IMR-90 (cell line): ENCODE results near the gene CLDN14. TPM values are rescaled to one million over a fixed set of nuclear protein-coding genes. Genes with fewer than 3 reads are reported as not detected.

Source experiments
- ATAC-seq: fragments of 200-7000 bp; cut with Tn5 transposase; 2 replicates; pipeline ENCODE4 v1.9.1; 2020; ENCODE audit warnings: low read depth, mild to moderate bottlenecking, moderate library complexity
- BruUV-seq: library from RNA; stranded (reverse); fragments of 400-500 nt; replicated peaks from 2 replicates; lab custom pipeline; 2021; lab: Mats Ljungman, UMichigan
- CTCF ChIA-PET: fragments of 300-600 bp; formaldehyde crosslinking; extraction: SDS; loops from one replicate; lab custom pipeline; 2021; ENCODE audit warnings: antibody characterized with exemption; lab: Yijun Ruan, JAX
- POLR2A ChIA-PET: fragments of 300-600 bp; sonication (Branson Sonifier 250); formaldehyde crosslinking; loops from one replicate; lab custom pipeline; 2022; ENCODE audit warnings: antibody characterized with exemption; ENCODE audit not compliant: unreplicated experiment; lab: Charles Lee
- DNase-seq: peaks from one replicate; pipeline ENCODE4 v3.0.0; 2013
- H2AFZ ChIP-seq: replicated peaks from 2 replicates; pipeline ENCODE3; 2013; ENCODE audit warnings: low read length, mild to moderate bottlenecking; ENCODE audit not compliant: poor library complexity
- H2AK5ac ChIP-seq: 2 replicates; pipeline ENCODE4 v1.6.1; 2013; ENCODE audit warnings: low read depth, low read length, inconsistent platforms
- H2AK9ac ChIP-seq: replicated peaks from 2 replicates; pipeline ENCODE3; 2013; ENCODE audit warnings: mild to moderate bottlenecking, low read depth, low read length, moderate library complexity; ENCODE audit not compliant: poor library complexity
- H2BK120ac ChIP-seq: 2 replicates; pipeline ENCODE4 v1.6.1; 2013; ENCODE audit warnings: low read depth, low read length, inconsistent platforms
- H2BK15ac ChIP-seq: 3 replicates; pipeline ENCODE4 v1.6.1; 2013; ENCODE audit warnings: low read depth, low read length, inconsistent platforms
- H2BK20ac ChIP-seq: 2 replicates; pipeline ENCODE4 v1.6.1; 2013; ENCODE audit warnings: low read depth, mild to moderate bottlenecking, inconsistent platforms, low read length, moderate library complexity
- H2BK5ac ChIP-seq: 2 replicates; pipeline ENCODE4 v1.6.1; 2013; ENCODE audit warnings: mild to moderate bottlenecking, low read depth, low read length, inconsistent platforms; ENCODE audit not compliant: poor library complexity, severe bottlenecking
- H3K14ac ChIP-seq: replicated peaks from 2 replicates; pipeline ENCODE4 v1.6.1; 2013; ENCODE audit warnings: low read depth, low read length, inconsistent platforms
- H3K18ac ChIP-seq: 2 replicates; pipeline ENCODE4 v1.6.1; 2013; ENCODE audit warnings: low read depth, low read length, control low read depth
- H3K23ac ChIP-seq: 2 replicates; pipeline ENCODE4 v1.6.1; 2013; ENCODE audit warnings: low read depth, low read length, inconsistent platforms
- H3K27ac ChIP-seq: 2 replicates; pipeline ENCODE4 v1.5.1; 2013; ENCODE audit warnings: mild to moderate bottlenecking, control low read depth, low read length; ENCODE audit not compliant: insufficient read depth
- H3K27me3 ChIP-seq: 2 replicates; pipeline ENCODE4 v1.6.1; 2013; ENCODE audit warnings: low read length; ENCODE audit not compliant: control insufficient read depth, insufficient read depth
- H3K36me3 ChIP-seq: 2 replicates; pipeline ENCODE4 v1.6.1; 2013; ENCODE audit warnings: low read length, mixed read lengths; ENCODE audit not compliant: control insufficient read depth, insufficient read depth
- H3K4ac ChIP-seq: 2 replicates; pipeline ENCODE4 v1.6.1; 2013; ENCODE audit warnings: low read depth, low read length, inconsistent platforms
- H3K4me1 ChIP-seq: 2 replicates; pipeline ENCODE4 v1.6.1; 2013; ENCODE audit warnings: low read length, mixed read lengths; ENCODE audit not compliant: control insufficient read depth, insufficient read depth
- H3K4me2 ChIP-seq: 2 replicates; pipeline ENCODE4 v1.6.1; 2013; ENCODE audit warnings: low read depth, mild to moderate bottlenecking, control low read depth, low read length, moderate library complexity
- H3K4me3 ChIP-seq: 2 replicates; pipeline ENCODE4 v1.5.1; 2013; ENCODE audit warnings: low read depth, mild to moderate bottlenecking, control low read depth, low read length, moderate library complexity; ENCODE audit not compliant: insufficient read depth
- H3K56ac ChIP-seq: 2 replicates; pipeline ENCODE4 v1.6.1; 2013; ENCODE audit warnings: low read length, inconsistent platforms; ENCODE audit not compliant: insufficient read depth; ENCODE audit errors: extremely low read depth
- H3K79me1 ChIP-seq, 2 experiments: 2 replicates each; pipeline ENCODE4 v1.6.1; 2013; ENCODE audit warnings: low read length in 2 of 2, inconsistent platforms in 1 of 2, low read depth in 1 of 2
- H3K9ac ChIP-seq: 2 replicates; pipeline ENCODE4 v1.6.1; 2013; ENCODE audit warnings: low read depth, low read length, control low read depth
- H3K9me1 ChIP-seq: 2 replicates; pipeline ENCODE4 v1.6.1; 2013; ENCODE audit warnings: low read length, inconsistent platforms; ENCODE audit not compliant: insufficient read depth
- H3K9me3 ChIP-seq: 2 replicates; pipeline ENCODE4 v1.6.1; 2013; ENCODE audit warnings: low read length; ENCODE audit not compliant: control insufficient read depth, insufficient read depth
- H4K20me1 ChIP-seq: 2 replicates; pipeline ENCODE4 v1.6.1; 2013; ENCODE audit warnings: low read length, inconsistent platforms; ENCODE audit not compliant: insufficient read depth
- H4K5ac ChIP-seq: 2 replicates; pipeline ENCODE4 v1.6.1; 2013; ENCODE audit warnings: mild to moderate bottlenecking, low read depth, low read length, control low read depth
- H4K8ac ChIP-seq, 2 experiments: 2 replicates each; pipeline ENCODE4 v1.6.1; 2013; ENCODE audit warnings: low read depth in 2 of 2, low read length in 2 of 2, control low read depth in 1 of 2, inconsistent platforms in 1 of 2
- H4K91ac ChIP-seq: 2 replicates; pipeline ENCODE4 v1.6.1; 2013; ENCODE audit warnings: low read depth, low read length, inconsistent platforms; ENCODE audit not compliant: insufficient read depth
- CHD1 ChIP-seq: IDR thresholded peaks from 2 replicates; pipeline ENCODE4 v1.6.1; 2012; ENCODE audit warnings: low read depth, low read length, improper control_type of control experiment
- ELK1 ChIP-seq: fragments of 150-350 bp; IDR thresholded peaks from 2 replicates; pipeline ENCODE4 v1.6.1; 2016; ENCODE audit warnings: low read depth, mild to moderate bottlenecking, low read length, moderate library complexity, borderline replicate concordance
- POLR2A ChIP-seq: IDR thresholded peaks from 2 replicates; pipeline ENCODE4 v1.6.1; 2012; ENCODE audit warnings: mild to moderate bottlenecking, low read depth, low read length
- RAD21 ChIP-seq: IDR thresholded peaks from 2 replicates; pipeline ENCODE4 v1.6.1; 2012; ENCODE audit warnings: low read length, improper control_type of control experiment
- SMC3 ChIP-seq: fragments of 150-350 bp; IDR thresholded peaks from 2 replicates; pipeline ENCODE4 v1.6.1; 2016; ENCODE audit warnings: low read depth, mild to moderate bottlenecking, antibody characterized with exemption, low read length, moderate library complexity
- USF2 ChIP-seq: fragments of 150-350 bp; IDR thresholded peaks from 2 replicates; pipeline ENCODE4 v1.6.1; 2017; ENCODE audit warnings: mild to moderate bottlenecking, antibody characterized with exemption, low read length, low read depth
- WGBS, 2 experiments: methylation state at CpG; one replicate each; pipeline versions ENCODE4 v1.1.5 to v1.1.7; 2013; ENCODE audit warnings: missing lambda C conversion rate in 2 of 2; ENCODE audit not compliant: insufficient read length in 1 of 2; ENCODE audit errors: extremely low coverage in 2 of 2; 5-methylcytosine and 5-hydroxymethylcytosine counted together
- dilution Hi-C: fragments of 300-500 bp; cut with HindIII; formaldehyde crosslinking; loops from one replicate; pipeline ENCODE4 v1.14.3; 2018; ENCODE audit warnings: low sequenced_read_pairs; ENCODE audit not compliant: unreplicated experiment
- in situ Hi-C: fragments of 300-500 bp; cut with MboI; formaldehyde crosslinking; loops from 3 replicates; pipeline ENCODE4 v1.14.3; 2019; ENCODE audit warnings: low sequenced_read_pairs, inconsistent platforms, mixed read lengths
- intact Hi-C: fragments of 100-400 bp; cut with micrococcal nuclease; formaldehyde crosslinking; loops from 2 replicates; pipeline ENCODE4 v1.10.0; 2022
- polyA plus RNA-seq, 3 experiments: library from polyadenylated mRNA; depleted of rRNA; stranded (reverse); fragments of >200 nt; gene quantifications; 2 replicates each; pipeline ENCODE4 v1.2.3, GENCODE V29; 2012; ENCODE audit warnings: low replicate concordance in 1 of 3
- total RNA-seq: library from RNA; depleted of rRNA; stranded (reverse); fragments of >200 nt; gene quantifications from 2 replicates; pipeline ENCODE4 v1.2.3, GENCODE V29; 2012

The CLDN14 gene
- total and polyA plus RNA-seq, 2 of the 4 experiments (the other 2 are of a cell fraction), result not detected

- DNase-seq (no peak), ATAC-seq (no peak)
- no peak overlapping the region for H4K8ac ChIP-seq
- no peaks in the 10 kb centered on the region for H3K9me3 ChIP-seq
- in situ Hi-C loops, result no loop called here
- peaks cover 2% of the 10 kb centered on the region; the same call in 1 of the 2 replicates for H3K27me3 ChIP-seq
- no peak overlapping the region for H2AK5ac ChIP-seq
- no peak overlapping the region for H2BK120ac ChIP-seq
- H3K4me2 ChIP-seq, result no peak overlapping the region
- no peak overlapping the region for H3K14ac ChIP-seq
- H3K23ac ChIP-seq, result no peak overlapping the region
- POLR2A ChIA-PET, result no interaction called here
- H4K91ac ChIP-seq, result no peak overlapping the region
- intact Hi-C loops, result no loop called here
- 85% methylated on average over 7 of the region's 10 CpGs; no CpG with 5 or more reads in 1 of the 2 experiments for WGBS, 2 experiments
- no peak overlapping the region for H2AK9ac ChIP-seq
- H3K4ac ChIP-seq, result no peak overlapping the region
- H3K79me1 ChIP-seq, result no peaks in the 10 kb centered on the region
- no peak overlapping the region for H2AFZ ChIP-seq
- H2BK20ac ChIP-seq, result no peak overlapping the region
- no peak overlapping the region for H4K5ac ChIP-seq
- no peak overlapping the region for H3K56ac ChIP-seq
- no peak overlapping the region for H2BK15ac ChIP-seq
- H2BK5ac ChIP-seq, result no peak overlapping the region
- H3K4me3 ChIP-seq, result no peak overlapping the region
- no peak overlapping the region for H3K9ac ChIP-seq
- H3K27ac ChIP-seq, result no peak overlapping the region
- dilution Hi-C loops, result no loop called here
- no peak for TF ChIP-seq ELK1
- TF ChIP-seq POLR2A, result no peak
- no peak for TF ChIP-seq CHD1
- no peak for TF ChIP-seq RAD21
- no peak for TF ChIP-seq USF2
- TF ChIP-seq SMC3, result no peak
- no peaks in the 10 kb centered on the region; the same call in 1 of the 2 replicates for H3K9me1 ChIP-seq
- no peaks in the 10 kb centered on the region; the same call in 1 of the 2 replicates for H3K4me1 ChIP-seq
- H3K36me3 ChIP-seq, result no peaks in the 10 kb centered on the region
- no TSS peak for BruUV-seq
- CTCF ChIA-PET, result no interaction called here
- H4K20me1 ChIP-seq, result no peaks in the 10 kb centered on the region
- H3K18ac ChIP-seq, result no peak overlapping the region
Measured at GRCh38 chr21:36463991-36464390, 15.9 kb downstream of the CLDN14 start.
